IMR-90 (cell line): ENCODE data around the gene CTDSPL. TPM values are rescaled to one million over a fixed set of nuclear protein-coding genes. Genes with fewer than 3 reads are reported as not detected.

ENCODE experiments used
- ATAC-seq: fragments of 200-7000 bp; cut with Tn5 transposase; 2 replicates; pipeline ENCODE4 v1.9.1; 2020; ENCODE audit warnings: low read depth, mild to moderate bottlenecking, moderate library complexity
- BruUV-seq: library from RNA; stranded (reverse); fragments of 400-500 nt; replicated peaks from 2 replicates; lab custom pipeline; 2021; lab: Mats Ljungman, UMichigan
- CTCF ChIA-PET: fragments of 300-600 bp; formaldehyde crosslinking; extraction: SDS; loops from one replicate; lab custom pipeline; 2021; ENCODE audit warnings: antibody characterized with exemption; lab: Yijun Ruan, JAX
- POLR2A ChIA-PET: fragments of 300-600 bp; sonication (Branson Sonifier 250); formaldehyde crosslinking; loops from one replicate; lab custom pipeline; 2022; ENCODE audit warnings: antibody characterized with exemption; ENCODE audit not compliant: unreplicated experiment; lab: Charles Lee
- DNase-seq: peaks from one replicate; pipeline ENCODE4 v3.0.0; 2013
- H2AFZ ChIP-seq: replicated peaks from 2 replicates; pipeline ENCODE3; 2013; ENCODE audit warnings: low read length, mild to moderate bottlenecking; ENCODE audit not compliant: poor library complexity
- H2AK5ac ChIP-seq: 2 replicates; pipeline ENCODE4 v1.6.1; 2013; ENCODE audit warnings: low read depth, low read length, inconsistent platforms
- H2AK9ac ChIP-seq: replicated peaks from 2 replicates; pipeline ENCODE3; 2013; ENCODE audit warnings: mild to moderate bottlenecking, low read depth, low read length, moderate library complexity; ENCODE audit not compliant: poor library complexity
- H2BK120ac ChIP-seq: 2 replicates; pipeline ENCODE4 v1.6.1; 2013; ENCODE audit warnings: low read depth, low read length, inconsistent platforms
- H2BK15ac ChIP-seq: 3 replicates; pipeline ENCODE4 v1.6.1; 2013; ENCODE audit warnings: low read depth, low read length, inconsistent platforms
- H2BK20ac ChIP-seq: 2 replicates; pipeline ENCODE4 v1.6.1; 2013; ENCODE audit warnings: low read depth, mild to moderate bottlenecking, inconsistent platforms, low read length, moderate library complexity
- H2BK5ac ChIP-seq: 2 replicates; pipeline ENCODE4 v1.6.1; 2013; ENCODE audit warnings: mild to moderate bottlenecking, low read depth, low read length, inconsistent platforms; ENCODE audit not compliant: poor library complexity, severe bottlenecking
- H3K14ac ChIP-seq: replicated peaks from 2 replicates; pipeline ENCODE4 v1.6.1; 2013; ENCODE audit warnings: low read depth, low read length, inconsistent platforms
- H3K18ac ChIP-seq: 2 replicates; pipeline ENCODE4 v1.6.1; 2013; ENCODE audit warnings: low read depth, low read length, control low read depth
- H3K23ac ChIP-seq: 2 replicates; pipeline ENCODE4 v1.6.1; 2013; ENCODE audit warnings: low read depth, low read length, inconsistent platforms
- H3K27ac ChIP-seq: 2 replicates; pipeline ENCODE4 v1.5.1; 2013; ENCODE audit warnings: mild to moderate bottlenecking, control low read depth, low read length; ENCODE audit not compliant: insufficient read depth
- H3K27me3 ChIP-seq: 2 replicates; pipeline ENCODE4 v1.6.1; 2013; ENCODE audit warnings: low read length; ENCODE audit not compliant: control insufficient read depth, insufficient read depth
- H3K36me3 ChIP-seq: 2 replicates; pipeline ENCODE4 v1.6.1; 2013; ENCODE audit warnings: low read length, mixed read lengths; ENCODE audit not compliant: control insufficient read depth, insufficient read depth
- H3K4ac ChIP-seq: 2 replicates; pipeline ENCODE4 v1.6.1; 2013; ENCODE audit warnings: low read depth, low read length, inconsistent platforms
- H3K4me1 ChIP-seq: 2 replicates; pipeline ENCODE4 v1.6.1; 2013; ENCODE audit warnings: low read length, mixed read lengths; ENCODE audit not compliant: control insufficient read depth, insufficient read depth
- H3K4me2 ChIP-seq: 2 replicates; pipeline ENCODE4 v1.6.1; 2013; ENCODE audit warnings: low read depth, mild to moderate bottlenecking, control low read depth, low read length, moderate library complexity
- H3K4me3 ChIP-seq: 2 replicates; pipeline ENCODE4 v1.5.1; 2013; ENCODE audit warnings: low read depth, mild to moderate bottlenecking, control low read depth, low read length, moderate library complexity; ENCODE audit not compliant: insufficient read depth
- H3K56ac ChIP-seq: 2 replicates; pipeline ENCODE4 v1.6.1; 2013; ENCODE audit warnings: low read length, inconsistent platforms; ENCODE audit not compliant: insufficient read depth; ENCODE audit errors: extremely low read depth
- H3K79me1 ChIP-seq, 2 experiments: 2 replicates each; pipeline ENCODE4 v1.6.1; 2013; ENCODE audit warnings: low read length in 2 of 2, inconsistent platforms in 1 of 2, low read depth in 1 of 2
- H3K9ac ChIP-seq: 2 replicates; pipeline ENCODE4 v1.6.1; 2013; ENCODE audit warnings: low read depth, low read length, control low read depth
- H3K9me1 ChIP-seq: 2 replicates; pipeline ENCODE4 v1.6.1; 2013; ENCODE audit warnings: low read length, inconsistent platforms; ENCODE audit not compliant: insufficient read depth
- H3K9me3 ChIP-seq: 2 replicates; pipeline ENCODE4 v1.6.1; 2013; ENCODE audit warnings: low read length; ENCODE audit not compliant: control insufficient read depth, insufficient read depth
- H4K20me1 ChIP-seq: 2 replicates; pipeline ENCODE4 v1.6.1; 2013; ENCODE audit warnings: low read length, inconsistent platforms; ENCODE audit not compliant: insufficient read depth
- H4K5ac ChIP-seq: 2 replicates; pipeline ENCODE4 v1.6.1; 2013; ENCODE audit warnings: mild to moderate bottlenecking, low read depth, low read length, control low read depth
- H4K8ac ChIP-seq, 2 experiments: 2 replicates each; pipeline ENCODE4 v1.6.1; 2013; ENCODE audit warnings: low read depth in 2 of 2, low read length in 2 of 2, control low read depth in 1 of 2, inconsistent platforms in 1 of 2
- H4K91ac ChIP-seq: 2 replicates; pipeline ENCODE4 v1.6.1; 2013; ENCODE audit warnings: low read depth, low read length, inconsistent platforms; ENCODE audit not compliant: insufficient read depth
- CEBPB ChIP-seq: IDR thresholded peaks from 2 replicates; pipeline ENCODE4 v1.6.1; 2012; ENCODE audit warnings: low read depth, low read length, improper control_type of control experiment
- CHD1 ChIP-seq: IDR thresholded peaks from 2 replicates; pipeline ENCODE4 v1.6.1; 2012; ENCODE audit warnings: low read depth, low read length, improper control_type of control experiment
- ELK1 ChIP-seq: fragments of 150-350 bp; IDR thresholded peaks from 2 replicates; pipeline ENCODE4 v1.6.1; 2016; ENCODE audit warnings: low read depth, mild to moderate bottlenecking, low read length, moderate library complexity, borderline replicate concordance
- MAFK ChIP-seq: IDR thresholded peaks from 2 replicates; pipeline ENCODE4 v1.6.1; 2012; ENCODE audit warnings: low read depth, low read length, improper control_type of control experiment
- MAZ ChIP-seq: IDR thresholded peaks from 2 replicates; pipeline ENCODE4 v1.6.1; 2012; ENCODE audit warnings: low read depth, mild to moderate bottlenecking, low read length, improper control_type of control experiment, moderate library complexity, borderline replicate concordance
- MXI1 ChIP-seq: IDR thresholded peaks from 2 replicates; pipeline ENCODE4 v1.6.1; 2012; ENCODE audit warnings: low read depth, mild to moderate bottlenecking, low read length, moderate library complexity, borderline replicate concordance
- NFE2L2 ChIP-seq: fragments of 150-350 bp; IDR thresholded peaks from 2 replicates; pipeline ENCODE4 v1.6.1; 2016; ENCODE audit warnings: low read depth, mild to moderate bottlenecking, low read length
- POLR2A ChIP-seq: IDR thresholded peaks from 2 replicates; pipeline ENCODE4 v1.6.1; 2012; ENCODE audit warnings: mild to moderate bottlenecking, low read depth, low read length
- RCOR1 ChIP-seq: IDR thresholded peaks from 2 replicates; pipeline ENCODE4 v1.6.1; 2012; ENCODE audit warnings: mild to moderate bottlenecking, low read length, improper control_type of control experiment; ENCODE audit not compliant: insufficient replicate concordance
- RFX5 ChIP-seq: IDR thresholded peaks from 2 replicates; pipeline ENCODE4 v1.8.0; 2012; ENCODE audit warnings: low read depth, mild to moderate bottlenecking, low read length, moderate library complexity
- SMC3 ChIP-seq: fragments of 150-350 bp; IDR thresholded peaks from 2 replicates; pipeline ENCODE4 v1.6.1; 2016; ENCODE audit warnings: low read depth, mild to moderate bottlenecking, antibody characterized with exemption, low read length, moderate library complexity
- WGBS, 2 experiments: methylation state at CpG; one replicate each; pipeline versions ENCODE4 v1.1.5 to v1.1.7; 2013; ENCODE audit warnings: missing lambda C conversion rate in 2 of 2; ENCODE audit not compliant: insufficient read length in 1 of 2; ENCODE audit errors: extremely low coverage in 2 of 2; 5-methylcytosine and 5-hydroxymethylcytosine counted together
- dilution Hi-C: fragments of 300-500 bp; cut with HindIII; formaldehyde crosslinking; loops from one replicate; pipeline ENCODE4 v1.14.3; 2018; ENCODE audit warnings: low sequenced_read_pairs; ENCODE audit not compliant: unreplicated experiment
- in situ Hi-C: fragments of 300-500 bp; cut with MboI; formaldehyde crosslinking; loops from 3 replicates; pipeline ENCODE4 v1.14.3; 2019; ENCODE audit warnings: low sequenced_read_pairs, inconsistent platforms, mixed read lengths
- intact Hi-C: fragments of 100-400 bp; cut with micrococcal nuclease; formaldehyde crosslinking; loops from 2 replicates; pipeline ENCODE4 v1.10.0; 2022
- polyA plus RNA-seq, 3 experiments: library from polyadenylated mRNA; depleted of rRNA; stranded (reverse); fragments of >200 nt; gene quantifications; 2 replicates each; pipeline ENCODE4 v1.2.3, GENCODE V29; 2012; ENCODE audit warnings: low replicate concordance in 1 of 3
- total RNA-seq: library from RNA; depleted of rRNA; stranded (reverse); fragments of >200 nt; gene quantifications from 2 replicates; pipeline ENCODE4 v1.2.3, GENCODE V29; 2012
- TF ChIP-seq, protein P1 (sequence below): conservative IDR thresholded peaks from 2 replicates; pipeline ENCODE4 v1.5.1; 2012; ENCODE audit warnings: mild to moderate bottlenecking, low read depth, low read length, improper control_type of control experiment
- TF ChIP-seq, protein P2 (sequence below): fragments of 150-350 bp; IDR thresholded peaks from 2 replicates; pipeline ENCODE4 v1.6.1; 2017; ENCODE audit warnings: mild to moderate bottlenecking, antibody characterized with exemption, low read length, low read depth

Gene CTDSPL
- total and polyA plus RNA-seq, 2 of the 4 experiments (the other 2 are of a cell fraction) = 24.5 to 29.0 TPM

- no peak for TF ChIP-seq CEBPB
- no peak for TF ChIP-seq RFX5
- no peak for TF ChIP-seq POLR2A
- no peak for TF ChIP-seq RCOR1
- TF ChIP-seq NFE2L2 = no peak
- TF ChIP-seq, protein P1, sequence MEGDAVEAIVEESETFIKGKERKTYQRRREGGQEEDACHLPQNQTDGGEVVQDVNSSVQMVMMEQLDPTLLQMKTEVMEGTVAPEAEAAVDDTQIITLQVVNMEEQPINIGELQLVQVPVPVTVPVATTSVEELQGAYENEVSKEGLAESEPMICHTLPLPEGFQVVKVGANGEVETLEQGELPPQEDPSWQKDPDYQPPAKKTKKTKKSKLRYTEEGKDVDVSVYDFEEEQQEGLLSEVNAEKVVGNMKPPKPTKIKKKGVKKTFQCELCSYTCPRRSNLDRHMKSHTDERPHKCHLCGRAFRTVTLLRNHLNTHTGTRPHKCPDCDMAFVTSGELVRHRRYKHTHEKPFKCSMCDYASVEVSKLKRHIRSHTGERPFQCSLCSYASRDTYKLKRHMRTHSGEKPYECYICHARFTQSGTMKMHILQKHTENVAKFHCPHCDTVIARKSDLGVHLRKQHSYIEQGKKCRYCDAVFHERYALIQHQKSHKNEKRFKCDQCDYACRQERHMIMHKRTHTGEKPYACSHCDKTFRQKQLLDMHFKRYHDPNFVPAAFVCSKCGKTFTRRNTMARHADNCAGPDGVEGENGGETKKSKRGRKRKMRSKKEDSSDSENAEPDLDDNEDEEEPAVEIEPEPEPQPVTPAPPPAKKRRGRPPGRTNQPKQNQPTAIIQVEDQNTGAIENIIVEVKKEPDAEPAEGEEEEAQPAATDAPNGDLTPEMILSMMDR = no peak
- TF ChIP-seq ELK1 = no peak
- no peak for TF ChIP-seq MAFK
- no peak for TF ChIP-seq SMC3
- TF ChIP-seq CHD1 = no peak
- TF ChIP-seq, protein P2, sequence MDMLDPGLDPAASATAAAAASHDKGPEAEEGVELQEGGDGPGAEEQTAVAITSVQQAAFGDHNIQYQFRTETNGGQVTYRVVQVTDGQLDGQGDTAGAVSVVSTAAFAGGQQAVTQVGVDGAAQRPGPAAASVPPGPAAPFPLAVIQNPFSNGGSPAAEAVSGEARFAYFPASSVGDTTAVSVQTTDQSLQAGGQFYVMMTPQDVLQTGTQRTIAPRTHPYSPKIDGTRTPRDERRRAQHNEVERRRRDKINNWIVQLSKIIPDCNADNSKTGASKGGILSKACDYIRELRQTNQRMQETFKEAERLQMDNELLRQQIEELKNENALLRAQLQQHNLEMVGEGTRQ = no peak
- no peak for TF ChIP-seq MAZ
- TF ChIP-seq MXI1 = no peak
Measured at GRCh38 chr3:38015984-38016383, 154.3 kb downstream of the CTDSPL start.

More at GRCh38 chr3:38015984-38016383, 154.3 kb downstream of the CTDSPL start:
- CTCF ChIA-PET = no interaction called here
- Histone ChIP-seq H3K4me2 (no peak overlapping the region), H3K23ac (no peak overlapping the region), H2AFZ (no peak overlapping the region), H3K9me1 (0 out of 2 replicates have a peak, but pooled peaks cover 4% of the 10 kb centered on the region), H3K14ac (no peak overlapping the region), H3K36me3 (peaks cover 31% of the 10 kb centered on the region), H3K27ac (no peak overlapping the region), H3K9me3 (peaks cover 4% of the 10 kb centered on the region; the same call in 1 of the 2 replicates), H4K91ac (no peak overlapping the region), H2BK20ac (no peak overlapping the region), H2BK15ac (no peak overlapping the region), H2BK5ac (no peak overlapping the region), H3K4me1 (no peaks in the 10 kb centered on the region), H3K56ac (no peak overlapping the region), H3K9ac (no peak overlapping the region), H4K5ac (no peak overlapping the region), H4K8ac (no peak overlapping the region), H3K4me3 (no peak overlapping the region), H4K20me1 (no peaks in the 10 kb centered on the region; the same call in 1 of the 2 replicates), H3K4ac (no peak overlapping the region), H2AK5ac (no peak overlapping the region), H2BK120ac (no peak overlapping the region), H3K18ac (no peak overlapping the region), H2AK9ac (no peak overlapping the region), H3K27me3 (no peaks in the 10 kb centered on the region), H3K79me1 (no peaks in the 10 kb centered on the region)
- no CpG with 5 or more reads among the region's 3 CpGs for WGBS, 2 experiments
- no TSS peak for BruUV-seq
- in situ Hi-C loops = no loop called here
- DNase-seq (no peak), ATAC-seq (no peak)
- POLR2A ChIA-PET = no interaction called here
- intact Hi-C loops = no loop called here
- dilution Hi-C loops = no loop called here
